SU-DHL-6 (cell line): ENCODE results near the gene SMAD6.

Experiments used
- EZH2phosphoT487 ChIP-seq: fragments of 200-600 bp; sonication (generic), shearing (Covaris generic); conservative IDR thresholded peaks from 2 replicates; pipeline ENCODE4 v1.6.1; 2018; ENCODE audit warnings: mild to moderate bottlenecking, antibody characterized with exemption, low read length, moderate library complexity, mixed read lengths
- TF ChIP-seq, protein P1 (sequence below): fragments of 200-600 bp; sonication (generic); IDR thresholded peaks from one replicate; pipeline ENCODE4 v1.5.1; 2017; ENCODE audit warnings: antibody characterized with exemption, mild to moderate bottlenecking, low read length, moderate library complexity; ENCODE audit not compliant: insufficient read depth, poor library complexity, severe bottlenecking

- TF ChIP-seq, protein P1, sequence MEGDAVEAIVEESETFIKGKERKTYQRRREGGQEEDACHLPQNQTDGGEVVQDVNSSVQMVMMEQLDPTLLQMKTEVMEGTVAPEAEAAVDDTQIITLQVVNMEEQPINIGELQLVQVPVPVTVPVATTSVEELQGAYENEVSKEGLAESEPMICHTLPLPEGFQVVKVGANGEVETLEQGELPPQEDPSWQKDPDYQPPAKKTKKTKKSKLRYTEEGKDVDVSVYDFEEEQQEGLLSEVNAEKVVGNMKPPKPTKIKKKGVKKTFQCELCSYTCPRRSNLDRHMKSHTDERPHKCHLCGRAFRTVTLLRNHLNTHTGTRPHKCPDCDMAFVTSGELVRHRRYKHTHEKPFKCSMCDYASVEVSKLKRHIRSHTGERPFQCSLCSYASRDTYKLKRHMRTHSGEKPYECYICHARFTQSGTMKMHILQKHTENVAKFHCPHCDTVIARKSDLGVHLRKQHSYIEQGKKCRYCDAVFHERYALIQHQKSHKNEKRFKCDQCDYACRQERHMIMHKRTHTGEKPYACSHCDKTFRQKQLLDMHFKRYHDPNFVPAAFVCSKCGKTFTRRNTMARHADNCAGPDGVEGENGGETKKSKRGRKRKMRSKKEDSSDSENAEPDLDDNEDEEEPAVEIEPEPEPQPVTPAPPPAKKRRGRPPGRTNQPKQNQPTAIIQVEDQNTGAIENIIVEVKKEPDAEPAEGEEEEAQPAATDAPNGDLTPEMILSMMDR = no peak
- TF ChIP-seq EZH2phosphoT487 = no peak
Observed at GRCh38 chr15:66801266-66801665, 99.2 kb downstream of the SMAD6 start.
